GM12864 (cell line): ENCODE data around the gene C5.
"Not testable (repeated sequence)": the region's sequence is repeated elsewhere in the genome, so short reads cannot be mapped to it uniquely, and the experiment has no call there.

ENCODE experiments used
- DNase-seq: peaks from one replicate; pipeline ENCODE4 v3.0.0-alpha.2; 2011; ENCODE audit warnings: low read depth
- H3K4me3 ChIP-seq: 2 replicates; pipeline ENCODE4 v1.5.1; 2011; ENCODE audit warnings: mild to moderate bottlenecking, low read depth, low read length, control low read depth
- TF ChIP-seq, protein P1 (sequence below): IDR thresholded peaks from 2 replicates; pipeline ENCODE4 v1.5.1; 2011; ENCODE audit warnings: low read depth, mild to moderate bottlenecking, moderate library complexity, low read length, control low read depth, inconsistent platforms; ENCODE audit errors: missing control alignments

C5 gene

DNA sequence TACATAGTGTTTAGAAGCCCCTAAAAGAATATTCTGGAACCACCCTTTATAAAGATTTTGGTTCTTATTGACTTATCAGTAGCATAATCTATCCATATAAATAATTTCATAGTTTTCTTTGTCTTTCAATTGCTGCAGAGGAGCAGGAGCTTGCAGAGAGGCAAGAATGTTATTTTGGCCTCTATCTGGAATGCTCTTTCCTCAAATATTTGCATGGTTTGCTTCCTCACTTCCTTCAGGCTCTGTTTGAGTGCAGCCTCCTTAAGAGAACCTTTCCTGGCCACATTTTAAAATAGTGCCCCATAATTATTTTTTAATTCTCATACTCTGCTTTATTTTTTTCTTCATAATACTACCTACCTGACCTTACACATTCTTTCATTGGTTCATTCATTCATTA is 1.5 kb downstream of the C5 start:
- H3K4me3 ChIP-seq: no peak overlapping the region
- no peak for DNase-seq
- TF ChIP-seq, protein P1, sequence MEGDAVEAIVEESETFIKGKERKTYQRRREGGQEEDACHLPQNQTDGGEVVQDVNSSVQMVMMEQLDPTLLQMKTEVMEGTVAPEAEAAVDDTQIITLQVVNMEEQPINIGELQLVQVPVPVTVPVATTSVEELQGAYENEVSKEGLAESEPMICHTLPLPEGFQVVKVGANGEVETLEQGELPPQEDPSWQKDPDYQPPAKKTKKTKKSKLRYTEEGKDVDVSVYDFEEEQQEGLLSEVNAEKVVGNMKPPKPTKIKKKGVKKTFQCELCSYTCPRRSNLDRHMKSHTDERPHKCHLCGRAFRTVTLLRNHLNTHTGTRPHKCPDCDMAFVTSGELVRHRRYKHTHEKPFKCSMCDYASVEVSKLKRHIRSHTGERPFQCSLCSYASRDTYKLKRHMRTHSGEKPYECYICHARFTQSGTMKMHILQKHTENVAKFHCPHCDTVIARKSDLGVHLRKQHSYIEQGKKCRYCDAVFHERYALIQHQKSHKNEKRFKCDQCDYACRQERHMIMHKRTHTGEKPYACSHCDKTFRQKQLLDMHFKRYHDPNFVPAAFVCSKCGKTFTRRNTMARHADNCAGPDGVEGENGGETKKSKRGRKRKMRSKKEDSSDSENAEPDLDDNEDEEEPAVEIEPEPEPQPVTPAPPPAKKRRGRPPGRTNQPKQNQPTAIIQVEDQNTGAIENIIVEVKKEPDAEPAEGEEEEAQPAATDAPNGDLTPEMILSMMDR: no peak

DNA sequence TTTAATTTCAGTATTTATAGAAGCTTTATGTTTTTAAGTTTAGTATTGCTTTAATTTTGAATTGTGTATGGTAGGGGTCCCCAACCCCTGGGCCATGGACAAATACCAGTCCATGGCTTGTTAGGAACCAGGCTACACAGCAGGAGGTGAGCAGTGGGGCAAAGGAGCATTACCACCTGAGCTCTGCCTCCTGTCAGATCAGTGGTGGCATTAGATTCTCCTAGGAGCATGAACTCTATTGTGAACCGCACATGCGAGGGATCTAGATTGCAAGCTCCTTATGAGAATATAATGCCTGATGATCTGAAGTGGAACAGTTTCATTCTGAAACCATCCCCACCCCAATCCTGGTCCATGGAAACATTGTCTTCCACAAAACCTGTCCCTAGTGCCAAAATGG is 1.9 kb downstream of the C5 start:
- H3K4me3 ChIP-seq: no peak overlapping the region
- TF ChIP-seq, protein P1: no peak
- DNase-seq: no peak

DNA sequence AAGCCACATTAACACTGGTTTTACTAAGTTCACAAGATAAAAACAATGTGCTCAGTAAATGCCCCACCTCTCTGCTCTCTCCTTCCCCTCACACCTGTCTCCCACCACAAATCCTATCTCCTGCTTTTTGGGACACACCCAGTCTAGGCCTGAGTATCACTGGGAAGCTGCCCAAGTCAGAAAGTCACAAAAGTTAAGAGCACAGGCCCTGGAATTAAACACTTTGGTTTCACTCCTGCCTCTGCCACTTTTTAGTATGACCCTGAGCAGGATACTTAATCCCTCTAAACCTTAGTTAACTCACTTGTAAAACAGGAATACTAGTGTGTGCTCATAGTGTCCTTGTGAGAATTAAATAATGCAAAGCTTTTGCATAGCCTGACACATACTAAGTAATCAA is 11.3 kb downstream of the C5 start:
- DNase-seq: no peak
- H3K4me3 ChIP-seq: no peak overlapping the region
- TF ChIP-seq, protein P1: no peak

DNA sequence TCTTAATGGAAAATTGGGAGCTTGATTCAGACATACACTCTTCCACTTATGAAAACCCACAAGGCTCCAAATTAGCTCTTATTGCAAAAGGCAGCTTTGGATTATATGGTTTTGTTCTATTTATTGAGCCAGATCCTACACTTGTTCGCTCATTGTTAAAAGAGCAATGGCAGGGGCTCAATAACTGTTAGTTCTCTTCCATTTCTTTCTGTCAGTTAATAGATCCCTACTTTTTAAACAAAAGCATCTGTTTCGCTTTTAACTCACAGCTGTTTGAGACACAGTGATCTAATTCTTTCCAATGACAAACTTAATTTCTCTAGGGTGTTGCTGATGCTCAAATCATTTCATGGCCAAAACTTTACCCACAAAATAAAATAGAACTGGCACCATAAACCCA is 11.7 kb downstream of the C5 start:
- no peak overlapping the region for H3K4me3 ChIP-seq
- DNase-seq: no peak
- TF ChIP-seq, protein P1: no peak

DNA sequence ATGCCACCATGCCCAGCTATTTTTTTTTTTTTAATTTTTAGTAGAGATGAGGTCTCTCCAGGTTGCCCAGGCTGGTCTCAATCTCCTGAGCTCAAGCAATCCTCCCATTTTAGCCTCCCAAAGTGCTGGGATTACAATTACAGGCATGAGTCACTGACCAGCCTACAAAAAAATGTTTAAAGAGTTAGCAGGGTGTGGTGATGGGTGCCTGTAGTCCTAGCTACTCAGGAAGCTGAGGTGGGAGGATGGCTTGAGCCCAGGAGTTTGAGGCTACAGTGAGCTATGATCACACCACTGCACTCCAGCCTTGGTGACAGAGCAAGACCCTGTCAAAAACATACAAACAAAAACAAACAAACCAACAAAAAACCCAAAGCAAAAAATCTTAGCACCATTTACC is 14.4 kb downstream of the C5 start:
- not testable (repeated sequence) for H3K4me3 ChIP-seq, DNase-seq

DNA sequence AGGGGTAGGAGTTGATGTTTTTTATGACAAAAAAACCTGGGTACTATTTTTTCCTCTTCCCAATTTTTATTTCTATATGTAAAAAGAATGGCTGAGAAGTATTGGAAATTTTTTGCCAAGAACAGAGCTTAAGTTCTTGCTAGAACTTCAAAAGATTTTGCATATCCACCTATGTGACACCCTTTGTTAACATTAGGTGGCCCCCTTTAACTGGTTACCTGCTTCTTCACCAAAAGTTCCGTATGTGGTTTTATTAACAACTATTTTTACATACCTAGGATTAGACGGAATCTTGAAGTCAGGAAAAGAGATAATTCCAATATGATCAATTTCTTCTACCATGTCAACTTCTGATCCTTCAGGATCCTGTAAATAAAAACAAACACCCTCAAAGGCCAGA is 15.5 kb downstream of the C5 start:
- no peak overlapping the region for H3K4me3 ChIP-seq
- TF ChIP-seq, protein P1: no peak
- no peak for DNase-seq

DNA sequence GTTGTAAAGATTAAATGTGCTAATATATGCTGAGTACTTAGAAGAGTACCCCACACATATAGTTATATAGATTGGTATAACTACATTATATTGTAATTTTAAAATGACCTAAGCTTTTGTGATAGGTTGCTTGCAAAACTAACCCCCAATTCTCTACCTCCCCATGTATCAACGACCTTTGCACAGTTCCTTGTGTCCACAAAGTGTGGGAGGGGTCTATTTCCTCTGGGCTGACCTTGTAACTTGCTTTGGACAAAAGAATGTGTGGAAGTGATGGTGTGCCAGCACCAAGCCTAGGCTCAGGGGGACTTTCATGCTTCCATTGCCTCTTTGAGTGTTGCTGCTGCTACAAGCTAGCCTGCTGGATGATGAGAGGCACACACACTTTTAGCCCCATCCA is 20.6 kb downstream of the C5 start:
- no peak overlapping the region for H3K4me3 ChIP-seq
- TF ChIP-seq, protein P1: no peak
- no peak for DNase-seq

DNA sequence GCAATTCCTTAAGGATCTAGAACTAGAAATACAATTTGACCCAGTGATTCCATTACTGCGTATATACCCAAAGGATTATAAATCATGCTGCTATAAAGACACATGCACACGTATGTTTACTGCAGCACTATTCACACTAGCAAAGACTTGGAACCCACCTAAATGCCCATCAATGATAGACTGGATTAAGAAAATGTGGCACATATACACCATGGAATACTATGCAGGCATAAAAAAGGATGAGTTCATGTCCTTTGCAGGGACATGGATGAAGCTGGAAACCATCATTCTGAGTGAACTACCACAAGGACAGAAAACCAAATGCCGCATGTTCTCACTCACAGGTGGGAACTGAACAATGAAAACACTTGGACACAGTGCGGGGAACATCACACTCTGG is 21.8 kb downstream of the C5 start:
- not testable (repeated sequence) for H3K4me3 ChIP-seq, DNase-seq
